Activated T-helper 17 cell treated with anti-CD3 and anti-CD28 coated beads, Interleukin-2, amount 50 U/mL, for 72 hours (primary cell): Measurements from ENCODE around the gene METTL17. TPM values are rescaled to one million over a fixed set of nuclear protein-coding genes. Genes with fewer than 3 reads are reported as not detected.
"Not testable (repeated sequence)": the region's sequence is repeated elsewhere in the genome, so short reads cannot be mapped to it uniquely, and the experiment has no call there.

Experiments used
- ATAC-seq: fragments of 150-1000 bp; cut with Tn5 transposase; replicated peaks from 2 replicates; pipeline ENCODE4 v1.10.0; 2021; ENCODE audit warnings: mild to moderate bottlenecking, moderate library complexity
- H3K27ac Mint-ChIP-seq: one replicate; pipeline ENCODE4 v1.8.0; 2022; ENCODE audit warnings: mixed read lengths
- H3K27me3 Mint-ChIP-seq: one replicate; pipeline ENCODE4 v1.8.0; 2022; ENCODE audit warnings: mixed read lengths
- H3K36me3 Mint-ChIP-seq: one replicate; pipeline ENCODE4 v1.8.0; 2022; ENCODE audit warnings: low read depth, mild to moderate bottlenecking, mixed read lengths
- H3K4me1 Mint-ChIP-seq: one replicate; pipeline ENCODE4 v1.8.0; 2022; ENCODE audit warnings: mixed read lengths
- H3K4me3 Mint-ChIP-seq: one replicate; pipeline ENCODE4 v1.8.0; 2022; ENCODE audit warnings: mild to moderate bottlenecking, mixed read lengths
- H3K9me3 Mint-ChIP-seq: one replicate; pipeline ENCODE4 v1.8.0; 2022; ENCODE audit warnings: mixed read lengths
- total RNA-seq, 2 donors: library from RNA; stranded (reverse); gene quantifications; one replicate each; pipeline ENCODE4 v1.2.3, GENCODE V29; 2022

Gene METTL17
- total RNA-seq, 2 donors from 2014 or later = 83.2 to 102 TPM

- H3K36me3 Mint-ChIP-seq = no peaks in the 10 kb centered on the region
- H3K27ac Mint-ChIP-seq = peak overlapping the region; percentile 15
- H3K9me3 Mint-ChIP-seq = no peaks in the 10 kb centered on the region
- no peak overlapping the region for H3K4me3 Mint-ChIP-seq
- ATAC-seq = no peak
- peaks cover 12% of the 10 kb centered on the region for H3K4me1 Mint-ChIP-seq
- no peaks in the 10 kb centered on the region for H3K27me3 Mint-ChIP-seq
Measured at GRCh38 chr14:21040370-21040925, 50.7 kb downstream of the METTL17 start.

GRCh38 chr14:21040941-21041340 lies 51.2 kb downstream of the METTL17 start:
- not testable (repeated sequence) for H3K9me3 Mint-ChIP-seq, H3K4me3 Mint-ChIP-seq, H3K27me3 Mint-ChIP-seq, H3K36me3 Mint-ChIP-seq, ATAC-seq
- Mint-ChIP-seq H3K27ac (peak overlapping the region; percentile 15), H3K4me1 (peaks cover 12% of the 10 kb centered on the region)

GRCh38 chr14:21041676-21042433 lies 52.1 kb downstream of the METTL17 start, which contains the start of gene RNASE7:
TSS of gene RNASE7 (plus strand) at chr14:21042362. CDS start at chr14:21042993, 631 bp downstream.
- Mint-ChIP-seq H3K4me1 (peaks cover 12% of the 10 kb centered on the region), H3K27ac (no peak within 1 kb of the TSS), H3K27me3 (no peaks in the 10 kb centered on the region), H3K4me3 (no peak within 1 kb of the TSS), H3K9me3 (no peaks in the 10 kb centered on the region), H3K36me3 (no peaks in the 10 kb centered on the region)
- peak; percentile 49 for ATAC-seq

GRCh38 chr14:21042918-21043317 lies 53.1 kb downstream of the METTL17 start:
- Mint-ChIP-seq H3K27me3 (no peaks in the 10 kb centered on the region), H3K4me3 (no peak overlapping the region), H3K4me1 (peaks cover 12% of the 10 kb centered on the region), H3K27ac (no peak overlapping the region), H3K9me3 (no peaks in the 10 kb centered on the region), H3K36me3 (no peaks in the 10 kb centered on the region)
- ATAC-seq = no peak

- no peak for ATAC-seq
- Mint-ChIP-seq H3K4me3 (no peak overlapping the region), H3K9me3 (no peaks in the 10 kb centered on the region), H3K36me3 (no peaks in the 10 kb centered on the region), H3K4me1 (peaks cover 12% of the 10 kb centered on the region), H3K27me3 (no peaks in the 10 kb centered on the region), H3K27ac (no peak overlapping the region)
Measured at GRCh38 chr14:21043387-21043973, 53.7 kb downstream of the METTL17 start.

- no peak overlapping the region for H3K4me3 Mint-ChIP-seq
- H3K27ac Mint-ChIP-seq = peak overlapping the region; percentile 51
- no peaks in the 10 kb centered on the region for H3K9me3 Mint-ChIP-seq
- ATAC-seq = no peak
- no peaks in the 10 kb centered on the region for H3K27me3 Mint-ChIP-seq
- peaks cover 12% of the 10 kb centered on the region for H3K4me1 Mint-ChIP-seq
- H3K36me3 Mint-ChIP-seq = no peaks in the 10 kb centered on the region
Measured at GRCh38 chr14:21043974-21044618, 54.3 kb downstream of the METTL17 start.

Other genes with a start within 250 kb of the METTL17 start
- gene EDDM3A, start 244.1 kb upstream of the METTL17 start, total RNA-seq = not detected
- not detected for gene EDDM3B, start 221.6 kb upstream of the METTL17 start, total RNA-seq
- gene RNASE6, start 208.7 kb upstream of the METTL17 start, total RNA-seq = 1 to 10 TPM; 2.2 to 5.6 TPM
- gene RNASE1, start 187.1 kb upstream of the METTL17 start, total RNA-seq = under 1 TPM in 1 of 2 donors, not detected in 1; 0.56 TPM
- not detected for gene RNASE3, start 98.6 kb upstream of the METTL17 start, total RNA-seq
- not detected for gene RNASE2, start 34.5 kb upstream of the METTL17 start, total RNA-seq
- gene SLC39A2, start 9.3 kb downstream of the METTL17 start, total RNA-seq = under 1 TPM; 0.24 to 0.30 TPM
- 1 to 10 TPM; 4.1 to 5.4 TPM for gene NDRG2, start 35.1 kb downstream of the METTL17 start, total RNA-seq
- gene TPPP2, start 40.2 kb downstream of the METTL17 start, total RNA-seq = not detected
- gene RNASE13, start 44.8 kb downstream of the METTL17 start, total RNA-seq = not detected
- not detected for gene RNASE7, start 52.4 kb downstream of the METTL17 start, total RNA-seq
- gene RNASE8, start 67.8 kb downstream of the METTL17 start, total RNA-seq = not detected
- gene ARHGEF40, start 80.3 kb downstream of the METTL17 start, total RNA-seq = under 1 TPM in 1 of 2 donors, not detected in 1; 0.26 TPM
- 10 to 100 TPM in 1 of 2 donors, 1 to 10 TPM in 1; 9.6 to 18.3 TPM for gene ZNF219, start 108.7 kb downstream of the METTL17 start, total RNA-seq
- gene TMEM253, start 111.1 kb downstream of the METTL17 start, total RNA-seq = not detected
- not detected for gene OR5AU1, start 166.1 kb downstream of the METTL17 start, total RNA-seq